NCI-H128 (cell line): ENCODE data around the gene FAH.
"Not testable (repeated sequence)": the region's sequence is repeated elsewhere in the genome, so short reads cannot be mapped to it uniquely, and the experiment has no call there.

ENCODE experiments used
- DNase-seq: peaks from one replicate; lab custom pipeline; 2025; ENCODE audit not compliant: unreplicated experiment; lab: John Stamatoyannopoulos, UW

FAH gene

GRCh38 chr15:80151148-80151547 is 1.7 kb upstream of the FAH start:
- no peak for DNase-seq

- DNase-seq, result no peak
Observed at GRCh38 chr15:80151576-80151975, 1.2 kb upstream of the FAH start.

- no peak for DNase-seq
Observed at GRCh38 chr15:80152180-80152895, 461 bp upstream of the FAH start.

- DNase-seq, result no peak
Observed at GRCh38 chr15:80153900-80154299, 1.1 kb downstream of the FAH start.

- no peak for DNase-seq
Observed at GRCh38 chr15:80154336-80154735, 1.5 kb downstream of the FAH start.

- DNase-seq, result no peak
Observed at GRCh38 chr15:80155001-80155377, 2.2 kb downstream of the FAH start.

GRCh38 chr15:80155378-80156175 is 2.8 kb downstream of the FAH start:
- DNase-seq, result not testable (repeated sequence)

GRCh38 chr15:80156176-80156720 is 3.4 kb downstream of the FAH start:
- no peak for DNase-seq

GRCh38 chr15:80157215-80157614 is 4.4 kb downstream of the FAH start:
- no peak for DNase-seq

GRCh38 chr15:80159301-80159700 is 6.5 kb downstream of the FAH start:
- DNase-seq, result no peak

- DNase-seq, result no peak
Observed at GRCh38 chr15:80159811-80160569, 7.2 kb downstream of the FAH start.

GRCh38 chr15:80160570-80161156 is 7.9 kb downstream of the FAH start:
- no peak for DNase-seq

GRCh38 chr15:80161468-80162016 is 8.7 kb downstream of the FAH start:
- no peak for DNase-seq

GRCh38 chr15:80162059-80162554 is 9.3 kb downstream of the FAH start:
- DNase-seq, result no peak

- DNase-seq, result no peak
Observed at GRCh38 chr15:80163217-80163616, 10.4 kb downstream of the FAH start.

- no peak for DNase-seq
Observed at GRCh38 chr15:80163897-80164296, 11.1 kb downstream of the FAH start.

- no peak for DNase-seq
Observed at GRCh38 chr15:80167936-80168335, 15.1 kb downstream of the FAH start.

- DNase-seq, result no peak
Observed at GRCh38 chr15:80168421-80168820, 15.6 kb downstream of the FAH start.

- DNase-seq, result no peak
Observed at GRCh38 chr15:80169768-80170357, 17.1 kb downstream of the FAH start.

GRCh38 chr15:80170596-80170995 is 17.8 kb downstream of the FAH start:
- DNase-seq, result no peak
